ENCODE data around the gene ZNF786.
A peak's percentile ranks its signal among the peaks of the same experiment; 100 is the strongest.
"Not testable (repeated sequence)": the region's sequence is repeated elsewhere in the genome, so short reads cannot be mapped to it uniquely, and the experiment has no call there.

The ZNF786 gene

DNA sequence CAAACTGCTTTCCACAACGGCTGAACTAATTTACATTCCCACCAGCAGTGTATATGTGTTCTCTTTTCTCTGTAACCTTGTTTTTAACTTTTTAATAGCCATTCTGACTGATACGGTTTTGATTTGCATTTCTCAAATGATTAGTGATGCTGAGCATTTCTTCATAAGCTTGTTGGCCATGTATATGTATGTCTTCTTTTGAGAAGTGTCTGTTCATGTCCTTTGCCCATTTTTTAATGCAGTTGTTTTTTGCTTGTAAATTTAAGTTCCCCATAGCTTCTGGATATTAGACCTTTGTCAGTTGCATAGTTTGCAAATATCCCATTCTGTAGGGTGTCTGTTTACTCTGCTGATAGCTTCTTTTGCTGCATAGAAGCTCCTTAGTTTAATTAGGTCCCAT, 6.1 kb downstream of the ZNF786 start:
- DNase-seq (ENCODE audit: low read depth in 2 of 2): no peak

DNA sequence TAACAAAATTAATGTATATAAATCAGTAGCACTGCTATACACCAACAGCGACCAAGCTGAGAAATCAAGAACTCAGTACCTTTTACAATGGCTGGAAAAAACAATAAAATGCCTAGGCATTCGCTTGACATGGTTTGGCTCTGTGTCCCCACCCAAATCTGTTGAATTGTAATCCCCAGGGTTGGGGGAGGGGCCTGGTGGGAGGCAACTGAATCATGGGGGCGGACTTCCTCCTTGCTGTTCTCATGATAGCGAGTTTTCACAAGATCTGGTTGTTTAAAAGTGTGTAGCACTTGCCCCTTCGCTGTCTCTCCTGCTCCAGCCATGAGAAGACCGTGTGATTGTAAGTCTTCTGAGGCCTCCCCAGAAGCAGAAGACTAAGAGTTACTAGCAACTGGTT, 8.6 kb downstream of the ZNF786 start:
- DNase-seq (ENCODE audit: low read depth in 2 of 2): no peak

DNA sequence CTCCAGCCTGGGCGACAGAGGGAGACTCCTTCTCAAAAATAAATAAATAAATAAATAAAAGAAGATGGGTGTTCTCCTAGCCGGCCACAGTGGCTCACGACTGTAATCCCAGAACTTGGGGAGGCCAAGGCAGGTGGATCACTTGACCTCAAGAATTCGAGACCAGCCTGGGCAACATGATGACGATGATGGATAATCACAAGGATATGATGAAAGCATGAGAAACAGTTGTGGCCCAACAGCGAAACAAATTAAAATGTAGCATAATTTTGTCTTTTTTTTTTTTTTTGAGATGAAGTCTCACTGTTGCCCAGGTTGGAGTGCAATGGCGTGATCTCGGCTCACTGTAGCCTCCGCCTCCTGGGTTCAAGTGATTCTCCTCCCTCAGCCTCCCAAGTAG, 12.9 kb downstream of the ZNF786 start:
- DNase-seq (ENCODE audit: low read depth in 2 of 2): no peak

DNA sequence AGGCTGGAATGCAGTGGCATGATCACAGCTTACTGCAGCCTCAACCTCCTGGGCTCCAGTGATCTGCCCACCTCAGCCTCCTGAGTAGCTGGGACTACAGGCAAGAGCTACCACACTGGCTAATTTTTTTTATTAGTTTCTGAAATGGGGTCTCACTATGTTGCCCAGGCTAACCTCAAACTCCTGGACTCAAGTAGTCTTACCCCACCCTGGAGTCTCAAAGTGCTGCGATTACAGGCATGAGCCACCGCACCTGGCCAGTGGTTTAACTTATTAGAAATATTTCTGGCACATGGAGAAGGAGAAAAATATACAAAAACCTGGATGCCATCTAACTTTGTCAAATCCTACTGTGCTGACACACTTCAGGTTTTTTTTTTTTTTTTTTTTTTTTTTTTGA, 15.2 kb downstream of the ZNF786 start:
- DNase-seq (ENCODE audit: low read depth in 2 of 2): no peak

DNA sequence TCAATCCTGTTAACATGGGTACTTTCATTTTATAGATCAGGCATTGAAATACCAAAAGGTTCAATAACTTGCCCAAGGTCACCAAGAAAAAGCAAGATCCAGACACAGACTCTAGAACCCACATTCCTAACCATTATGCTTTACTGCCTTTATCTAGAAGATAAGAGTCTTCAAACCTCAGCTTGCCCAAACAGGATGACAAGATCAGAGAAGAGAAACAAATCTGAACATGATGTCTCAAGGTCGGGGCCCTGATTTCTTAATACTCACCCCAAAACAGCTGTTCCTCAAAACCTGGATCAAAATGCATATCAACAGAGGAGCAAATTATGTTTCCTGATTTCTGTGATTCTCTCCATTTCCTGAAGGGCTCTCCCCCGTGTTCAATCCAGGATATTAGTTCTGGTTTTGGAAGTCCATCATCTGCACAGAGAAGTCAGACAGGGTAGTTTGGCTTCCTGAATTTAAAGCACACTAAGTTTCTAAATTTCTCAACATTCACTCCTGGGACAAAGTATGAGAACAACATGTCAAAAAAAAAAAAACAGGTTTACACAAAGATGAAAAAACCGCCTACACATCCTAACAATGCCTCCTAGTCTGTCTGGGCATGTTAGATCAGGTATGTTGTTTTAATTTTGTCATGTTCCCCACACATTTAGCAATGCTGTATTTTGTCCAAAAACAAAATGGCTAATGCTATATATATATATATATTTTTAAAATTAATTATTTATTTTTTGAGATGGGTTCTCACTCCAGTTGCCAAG, 16.2 kb downstream of the ZNF786 start:
- DNase-seq (ENCODE audit: low read depth in 2 of 2): no peak

DNA sequence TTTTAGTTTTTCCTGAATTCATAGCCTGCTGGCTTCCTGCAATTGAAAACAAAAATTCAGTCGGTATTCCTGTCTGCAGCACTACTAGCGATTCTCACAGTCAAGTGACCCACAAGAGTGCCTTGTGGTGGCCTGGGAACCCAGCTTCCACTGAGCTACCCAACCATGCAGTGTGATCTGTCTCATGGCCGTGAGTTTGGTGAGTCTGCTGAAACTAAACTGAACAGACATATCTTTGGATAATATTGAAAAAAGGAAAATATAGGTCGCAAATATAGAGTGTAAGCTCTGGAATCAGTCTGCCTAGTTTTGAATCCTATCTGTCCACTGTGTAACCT, 18.1 kb downstream of the ZNF786 start:
- no peak for DNase-seq (ENCODE audit: low read depth in 2 of 2)

DNA sequence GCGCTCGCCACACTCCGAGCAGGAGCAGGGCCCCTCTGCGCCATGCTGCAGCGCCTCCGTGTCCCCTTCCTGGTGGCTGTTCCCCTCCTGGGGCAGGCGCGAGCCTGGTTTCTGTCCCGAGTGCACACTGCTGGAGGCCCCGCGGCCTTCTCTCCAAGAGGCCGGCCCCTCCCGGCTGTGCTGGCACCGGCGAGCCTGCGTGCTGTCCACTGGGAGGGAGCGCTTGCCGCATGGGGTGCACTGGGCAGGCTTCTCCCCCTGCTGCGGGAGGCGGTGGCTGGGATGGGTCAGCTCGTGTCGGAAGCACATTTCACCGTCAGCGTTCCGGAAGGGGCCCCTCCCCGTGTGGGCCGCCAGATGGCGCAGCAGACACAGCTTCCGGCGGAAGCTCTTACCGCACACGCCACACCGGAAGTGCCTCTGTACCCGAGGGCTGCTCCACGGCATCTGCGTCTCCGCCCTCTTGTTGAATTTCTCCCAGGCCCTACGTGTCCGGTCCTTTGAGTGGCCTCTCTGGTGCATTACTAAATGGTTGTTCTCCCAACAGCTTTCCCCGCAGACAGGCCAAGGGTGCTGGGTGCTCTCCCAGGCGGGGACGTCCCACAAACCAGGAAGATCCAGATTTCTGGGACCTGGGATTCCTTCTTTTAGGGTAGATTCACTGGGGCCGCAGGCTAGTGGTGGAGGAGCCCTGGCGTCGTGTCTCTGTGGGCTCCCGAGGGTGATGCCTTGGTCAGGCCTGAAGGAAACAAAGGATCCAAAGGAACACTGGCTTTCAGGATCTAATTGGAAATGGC, 18.7 kb downstream of the ZNF786 start:
- DNase-seq (ENCODE audit: low read depth in 2 of 2): peak; percentile 28 to 35

DNA sequence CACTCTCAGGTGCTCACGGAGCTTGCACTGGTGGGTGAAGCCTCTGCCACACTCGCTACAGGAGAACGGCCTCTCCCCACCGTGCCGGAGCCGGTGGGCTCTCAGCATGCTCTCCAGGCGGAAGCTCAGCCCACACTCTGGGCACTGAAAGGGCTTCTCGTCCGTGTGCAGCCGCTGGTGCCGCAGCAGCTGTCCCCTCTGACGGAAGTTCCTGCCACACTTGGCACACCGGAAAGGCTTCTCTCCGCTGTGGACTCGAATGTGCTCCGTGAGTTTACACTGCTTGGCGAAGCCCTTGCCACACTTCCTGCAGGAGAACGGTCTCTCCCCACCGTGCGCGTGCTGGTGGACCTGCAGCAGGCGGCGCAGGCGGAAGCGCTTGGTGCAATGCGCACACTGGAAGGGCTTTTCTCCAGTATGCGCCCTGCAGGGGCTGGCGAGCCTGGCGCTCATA, 19.3 kb downstream of the ZNF786 start:
- no peak for DNase-seq (ENCODE audit: low read depth in 2 of 2)

DNA sequence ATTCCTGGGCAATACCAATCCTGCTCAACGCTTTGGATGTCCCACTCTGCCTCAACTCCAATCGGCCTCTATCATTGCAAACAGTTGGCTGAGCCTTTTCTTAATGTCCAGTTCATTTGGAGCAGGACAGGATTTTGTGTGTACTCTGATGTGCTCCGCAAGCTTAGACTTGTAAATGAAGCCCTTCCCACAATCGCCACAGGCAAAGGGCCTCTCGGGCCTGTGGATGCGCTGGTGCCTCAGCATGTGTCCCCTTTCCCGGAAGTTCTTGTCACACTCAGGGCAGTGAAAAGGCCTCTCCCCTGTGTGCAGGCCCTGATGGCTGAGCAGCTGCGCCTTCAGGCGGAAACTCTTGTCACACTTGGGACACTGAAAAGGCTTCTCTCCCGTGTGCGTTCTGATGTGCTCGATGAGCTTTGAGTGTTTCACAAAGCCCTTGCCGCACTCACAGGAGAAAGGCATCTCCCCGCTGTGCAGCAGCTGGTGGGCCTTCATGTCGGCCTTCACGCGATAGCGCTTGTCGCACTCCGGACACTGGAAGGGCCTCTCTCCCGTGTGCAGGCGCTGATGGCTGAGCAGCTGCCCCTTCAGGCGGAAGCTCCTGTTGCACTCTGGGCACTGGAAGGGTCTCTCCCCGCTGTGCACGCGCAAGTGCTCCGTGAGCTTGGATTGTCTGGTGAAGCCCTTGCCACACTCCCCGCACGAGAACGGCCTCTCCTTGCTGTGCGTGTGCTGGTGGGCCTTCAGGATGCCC, 20.0 kb downstream of the ZNF786 start:
- no peak for DNase-seq (ENCODE audit: low read depth in 2 of 2)

DNA sequence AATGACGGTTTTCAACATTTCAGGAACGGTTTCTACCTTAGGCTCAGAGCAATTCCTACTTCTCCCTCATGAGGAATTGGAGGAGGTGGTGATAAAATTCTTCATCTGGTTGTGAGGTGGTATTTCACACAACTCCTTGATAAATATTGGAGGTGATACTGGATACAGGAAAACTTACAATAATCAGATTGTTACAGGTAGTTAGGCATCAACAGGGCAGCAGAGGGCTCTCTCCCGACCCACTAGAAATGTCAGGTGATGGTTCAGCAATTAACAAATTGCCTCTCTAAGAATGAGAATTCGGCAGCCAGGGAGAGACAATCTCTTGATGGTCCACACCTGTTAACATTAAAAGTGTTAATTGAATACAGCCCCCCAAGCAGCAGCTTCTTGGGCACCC, 22.6 kb downstream of the ZNF786 start:
- no peak for DNase-seq (ENCODE audit: low read depth in 2 of 2)

DNA sequence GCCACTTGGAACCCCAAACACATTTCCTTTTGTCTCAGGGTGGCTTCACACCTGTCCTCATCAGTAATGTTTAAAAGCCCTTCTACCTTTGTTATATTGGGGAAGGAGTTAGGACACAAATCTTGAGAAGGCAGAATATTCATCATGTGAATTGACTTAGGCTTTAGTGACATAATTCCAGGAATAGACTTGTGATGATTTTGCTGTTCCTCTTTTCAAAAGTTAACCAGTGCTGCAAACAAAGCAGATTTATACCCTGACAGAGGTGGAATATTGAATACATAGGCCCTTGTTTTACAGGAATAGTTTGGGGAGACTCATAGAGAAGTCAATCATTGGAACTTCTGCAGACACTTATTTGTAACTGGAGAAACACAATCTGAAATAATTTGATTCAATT, 27.0 kb downstream of the ZNF786 start:
- DNase-seq (ENCODE audit: low read depth in 2 of 2): no peak

DNA sequence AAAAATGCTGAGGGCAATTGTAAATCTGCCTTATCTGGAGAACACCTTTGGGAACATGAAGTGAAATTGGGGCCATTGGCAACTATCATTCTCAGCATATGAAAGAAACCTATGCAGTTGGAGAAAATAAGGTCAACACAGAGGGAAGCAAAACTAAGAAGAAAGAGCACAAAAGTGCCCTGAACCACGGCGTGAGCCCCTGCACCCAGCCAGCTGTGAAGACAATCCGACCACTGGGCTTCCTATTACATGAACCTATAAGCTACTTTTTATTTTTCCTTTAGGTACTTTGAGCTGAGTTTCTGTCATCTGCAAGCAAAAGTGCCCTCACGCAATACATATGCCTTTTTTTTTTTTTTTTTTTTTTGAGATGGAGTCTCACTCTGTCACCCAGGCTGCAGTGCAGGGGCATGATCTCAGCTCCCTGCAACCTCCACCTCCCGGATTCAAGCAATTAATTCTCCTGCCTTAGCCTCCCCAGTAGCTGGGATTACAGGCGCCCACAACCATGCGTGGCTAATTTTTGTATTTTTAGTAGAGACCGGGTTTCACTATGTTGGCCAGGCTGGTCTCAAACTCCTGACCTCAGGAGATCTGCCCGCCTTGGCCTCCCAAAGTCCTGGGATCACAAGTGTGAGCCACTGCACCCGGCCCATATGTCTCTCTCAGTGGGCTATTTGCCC, 28.2 kb downstream of the ZNF786 start:
- DNase-seq (ENCODE audit: low read depth in 2 of 2): not testable (repeated sequence)

DNA sequence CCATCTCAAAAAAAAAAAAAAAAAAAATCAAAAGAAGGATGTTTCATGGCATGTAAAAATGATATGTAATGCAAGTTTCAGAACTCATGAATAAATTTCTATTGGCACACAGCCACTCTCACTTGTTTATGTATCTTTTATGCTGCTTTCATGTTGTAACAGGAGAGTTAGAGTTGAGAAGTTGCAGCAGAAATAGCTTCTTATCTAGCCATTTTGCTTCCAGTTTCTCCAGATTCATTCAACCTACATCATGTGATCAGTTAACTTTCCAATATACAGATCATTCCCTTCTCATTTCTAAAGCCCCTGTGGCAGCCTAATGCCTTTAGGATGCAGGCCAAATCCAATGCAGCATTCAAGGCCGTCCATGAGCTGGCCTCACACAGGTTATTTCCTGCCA, 30.4 kb downstream of the ZNF786 start:
- DNase-seq (ENCODE audit: low read depth in 2 of 2): no peak

DNA sequence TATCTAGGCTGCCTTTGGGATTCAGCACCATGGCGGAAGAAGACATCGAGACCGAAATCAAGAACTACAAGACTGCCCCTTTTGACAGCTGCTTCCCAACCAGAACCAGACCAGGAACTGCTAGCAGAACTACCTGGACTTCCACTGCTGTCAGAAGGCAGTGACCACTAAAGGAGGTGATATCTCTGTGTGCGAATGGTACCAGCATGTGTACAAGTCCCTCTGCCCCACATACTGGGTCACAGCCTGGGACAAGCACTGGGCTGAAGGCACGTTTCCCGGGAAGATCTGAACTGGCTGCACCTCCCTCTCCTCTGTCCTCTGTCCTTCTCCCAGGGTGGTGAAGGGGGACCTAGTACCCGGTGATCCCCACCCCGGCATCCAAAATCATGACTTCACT, 36.6 kb downstream of the ZNF786 start:
- DNase-seq (ENCODE audit: low read depth in 2 of 2): no peak

DNA sequence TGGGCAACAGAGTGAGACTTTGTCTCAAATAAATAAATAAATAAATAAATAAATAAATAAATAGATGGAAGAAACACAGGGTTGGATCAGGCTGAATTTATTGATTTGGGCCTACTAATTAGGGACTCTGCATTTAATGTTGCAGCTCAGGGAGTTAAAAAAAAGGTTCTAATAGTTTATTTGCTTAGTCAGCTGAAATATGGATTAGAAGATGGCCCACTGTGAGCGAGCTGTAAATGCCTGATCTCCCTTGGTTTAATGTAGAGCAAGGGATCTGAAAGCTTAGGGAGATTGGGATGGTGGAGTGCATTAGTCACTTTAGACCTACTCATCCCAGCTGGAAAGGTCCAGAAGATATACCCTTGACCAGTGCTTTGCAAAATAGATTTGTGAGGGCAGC, 37.1 kb downstream of the ZNF786 start:
- no peak for DNase-seq (ENCODE audit: low read depth in 2 of 2)

DNA sequence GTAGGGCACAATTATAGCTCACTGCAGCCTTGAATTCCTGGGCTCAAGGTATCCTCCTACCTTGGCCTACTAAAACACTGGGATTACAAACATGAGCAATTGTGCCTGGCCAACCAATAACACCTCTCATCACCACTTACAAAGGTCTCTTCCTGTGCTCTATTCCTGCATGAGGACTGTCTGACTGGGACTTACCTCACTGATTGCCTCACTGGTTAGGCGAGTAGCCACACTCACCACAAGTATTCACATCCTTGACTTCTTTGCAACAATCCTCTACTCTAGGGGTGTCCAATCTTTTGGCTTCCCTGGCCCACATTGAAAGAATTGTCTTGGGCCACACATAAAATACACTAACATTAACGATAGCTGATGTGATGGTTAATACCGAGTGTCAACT, 39.6 kb downstream of the ZNF786 start:
- no peak for DNase-seq (ENCODE audit: low read depth in 2 of 2)

DNA sequence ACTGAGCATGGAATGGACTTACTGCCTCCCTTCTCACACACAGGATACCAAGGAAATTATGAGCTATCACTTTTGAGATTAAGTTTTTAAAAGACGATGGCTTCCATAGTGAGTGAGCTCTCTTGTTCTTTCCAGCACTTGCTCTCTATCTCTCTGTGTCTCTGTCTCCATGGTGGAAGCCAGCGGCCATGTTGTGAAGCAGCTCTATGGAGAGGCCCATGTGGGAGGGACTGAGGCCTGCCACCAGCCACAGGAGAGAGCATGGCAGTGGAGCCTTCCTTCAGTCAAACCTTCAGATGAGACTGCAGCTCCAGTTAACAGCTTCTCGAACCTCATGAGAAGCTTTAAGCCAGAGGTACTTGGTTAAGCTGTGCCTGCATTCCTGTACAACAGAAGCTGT, 41.7 kb downstream of the ZNF786 start:
- no peak for DNase-seq (ENCODE audit: low read depth in 2 of 2)

DNA sequence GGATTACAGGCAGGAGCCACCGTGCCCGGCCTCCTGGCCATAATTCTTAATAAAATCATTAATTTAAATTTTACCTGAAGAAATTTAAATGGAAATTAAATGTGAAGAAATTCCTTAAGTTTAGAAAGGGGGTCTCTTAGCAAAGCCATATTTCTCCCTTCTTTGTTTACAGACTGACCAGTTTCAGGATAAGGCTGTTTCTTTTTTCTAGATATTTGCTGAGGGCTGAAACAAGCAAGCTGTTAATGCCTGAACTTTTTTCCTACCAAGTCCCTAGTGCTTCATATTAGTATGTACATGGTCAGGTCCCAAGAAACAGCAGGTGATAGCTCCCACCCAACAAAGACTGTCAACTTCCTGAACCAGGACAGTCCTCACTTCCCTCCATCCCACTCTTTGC, 44.1 kb downstream of the ZNF786 start:
- DNase-seq (ENCODE audit: low read depth in 2 of 2): no peak

DNA sequence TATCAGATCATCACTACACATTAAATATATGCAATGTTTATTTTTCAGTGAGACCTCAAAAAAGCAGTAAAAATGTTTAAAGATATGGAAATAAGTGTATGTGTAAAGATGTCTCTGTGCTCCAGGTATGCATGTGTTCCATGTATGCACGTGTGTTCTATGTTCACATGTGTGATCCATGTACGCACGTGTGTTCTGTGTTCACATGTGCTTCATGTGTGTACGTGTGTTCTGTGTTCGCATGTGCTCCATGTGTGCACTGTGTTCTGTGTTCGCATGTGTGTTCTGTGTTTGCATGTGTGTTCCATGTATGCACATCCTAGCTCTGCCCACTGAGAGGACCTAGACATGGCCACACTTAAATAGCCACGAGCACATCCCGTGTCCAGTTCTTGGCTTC, 46.6 kb downstream of the ZNF786 start:
- no peak for DNase-seq (ENCODE audit: low read depth in 2 of 2)

DNA sequence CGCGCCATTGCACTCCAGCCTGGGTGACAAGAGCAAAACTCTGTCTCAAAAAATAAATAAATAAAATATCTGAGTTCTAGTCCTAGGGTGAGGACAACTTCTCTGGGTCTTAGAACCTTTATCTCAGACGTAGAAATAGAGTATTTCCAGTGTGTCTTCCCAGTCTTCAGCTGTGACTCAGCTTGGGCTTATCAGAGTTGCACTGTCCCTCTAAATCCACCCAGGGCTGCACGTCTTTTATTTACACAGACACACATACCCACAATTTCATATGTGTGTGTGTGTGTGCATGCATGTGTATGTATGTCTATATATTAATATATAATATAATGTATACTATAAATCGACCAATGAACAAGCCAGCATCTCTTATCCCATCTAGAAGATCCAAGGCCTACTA, 49.2 kb downstream of the ZNF786 start:
- no peak for DNase-seq (ENCODE audit: low read depth in 2 of 2)

DNA sequence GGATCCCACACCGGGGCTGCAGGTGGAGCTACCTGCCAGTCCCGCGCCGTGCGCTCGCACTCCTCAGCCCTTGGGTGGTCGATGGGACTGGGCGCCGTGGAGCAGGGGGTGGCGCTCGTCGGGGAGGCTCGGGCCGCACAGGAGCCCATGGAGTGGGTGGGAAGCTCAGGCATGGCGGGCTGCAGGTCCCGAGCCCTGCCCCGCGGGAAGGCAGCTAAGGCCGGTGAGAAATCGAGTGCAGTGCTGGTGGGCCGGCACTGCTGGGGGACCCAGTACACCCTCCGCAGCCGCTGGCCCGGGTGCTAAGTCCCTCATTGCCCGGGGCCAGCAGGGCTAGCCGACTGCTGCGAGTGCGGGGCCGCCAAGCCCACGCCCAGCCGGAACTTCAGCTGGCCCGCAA, 51.9 kb downstream of the ZNF786 start:
- not testable (repeated sequence) for DNase-seq (ENCODE audit: low read depth in 2 of 2)

DNA sequence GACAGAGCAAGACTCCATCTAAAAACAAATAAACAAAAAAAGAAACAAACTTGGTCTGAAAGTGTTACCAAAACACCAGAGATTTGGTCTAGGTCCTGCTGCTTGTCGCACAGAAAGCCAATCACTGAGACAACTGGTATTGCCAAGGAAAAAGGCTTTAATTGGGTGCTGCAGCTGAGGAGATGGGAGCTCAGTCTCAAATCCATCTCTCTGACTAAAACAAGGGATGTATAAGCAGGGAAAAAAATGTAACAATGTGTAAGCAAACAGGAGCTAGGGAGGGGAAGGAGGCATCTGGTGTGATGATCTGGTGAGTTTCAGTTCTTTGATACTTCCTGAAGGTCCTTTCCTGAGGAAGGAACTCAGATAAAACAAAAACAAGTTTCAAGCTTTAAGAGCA, 53.8 kb downstream of the ZNF786 start:
- DNase-seq (ENCODE audit: low read depth in 2 of 2): no peak

Data from stimulated activated CD8-positive, alpha-beta memory T cell treated with anti-CD3 and anti-CD28 coated beads, Interleukin-15, amount 100 ng/mL, for 48 hours (primary cell).